K562 (cell line): Measurements from ENCODE around the gene FLCN. TPM values are rescaled to one million over a fixed set of nuclear protein-coding genes. Genes with fewer than 3 reads are reported as not detected.

ENCODE experiments used
- ATAC-seq: fragments of 200-7000 bp; cut with Tn5 transposase; 3 replicates; pipeline ENCODE4 v1.9.1; 2020; ENCODE audit warnings: moderate library complexity
- BruUV-seq: library from RNA; stranded (reverse); fragments of 400-500 nt; replicated peaks from 2 replicates; lab custom pipeline; 2021; lab: Mats Ljungman, UMichigan
- CTCF ChIA-PET: fragments of 300-600 bp; formaldehyde crosslinking; extraction: SDS; loops from one replicate; lab custom pipeline; 2021; ENCODE audit warnings: low intra/inter-chr PET ratio; lab: Yijun Ruan, JAX
- POLR2A ChIA-PET: fragments of 300-600, 350-650 bp; sonication (Branson Sonifier 250); formaldehyde crosslinking; extraction: SDS; loops from one replicate; lab custom pipeline; 2021; ENCODE audit warnings: antibody characterized with exemption, inconsistent platforms; lab: Yijun Ruan, JAX
- DNase-seq, 4 experiments: peaks; one replicate each; pipeline versions ENCODE4 v3.0.0 to v3.0.0-alpha.2; 2011 to 2018; ENCODE audit warnings: low spot score in 3 of 4, mixed read lengths in 3 of 4; ENCODE audit errors: extremely low read depth in 1 of 4
- FAIRE-seq: peaks from 2 replicates; lab custom pipeline; 2011; peaks lifted over from hg19 to GRCh38; lab: Jason Lieb, UNC
- H2AFZ ChIP-seq: 2 replicates; pipeline ENCODE4 v1.6.0; 2011; ENCODE audit warnings: low read depth, low read length, control low read depth, inconsistent platforms
- H3K27ac ChIP-seq: fragments of 200-600 bp; 3 replicates; pipeline ENCODE4 v1.8.0; 2011; ENCODE audit warnings: low read depth, mild to moderate bottlenecking, control low read depth, inconsistent platforms, low read length, moderate library complexity, mixed read lengths; ENCODE audit errors: extremely low read depth
- H3K27me3 ChIP-seq, 2 experiments: fragments of 300-600 bp in 1 of 2; 2 replicates in 1 of 2; 3 replicates in 1 of 2; pipeline versions ENCODE4 v1.6.0 to v1.8.0; 2011; ENCODE audit warnings: inconsistent platforms in 2 of 2, low read length in 2 of 2, mild to moderate bottlenecking in 1 of 2, mixed read lengths in 1 of 2, moderate library complexity in 1 of 2; ENCODE audit not compliant: control insufficient read depth in 2 of 2, insufficient read depth in 2 of 2
- H3K36me3 ChIP-seq: fragments of 300-600 bp; 3 replicates; pipeline ENCODE4 v1.8.0; 2011; ENCODE audit warnings: mild to moderate bottlenecking, low read length, inconsistent platforms; ENCODE audit not compliant: control insufficient read depth, insufficient read depth
- H3K4me1 ChIP-seq, 2 experiments: fragments of 200-600 bp in 1 of 2; replicated peaks in 1 of 2; 2 replicates in 1 of 2; 3 replicates in 1 of 2; pipeline versions ENCODE4 v1.5.1 to v1.8.0; 2011; ENCODE audit warnings: inconsistent platforms in 2 of 2, low read length in 2 of 2, mild to moderate bottlenecking in 1 of 2, mixed read lengths in 1 of 2, moderate library complexity in 1 of 2; ENCODE audit not compliant: control insufficient read depth in 2 of 2, insufficient read depth in 2 of 2
- H3K4me2 ChIP-seq: 2 replicates; pipeline ENCODE4 v1.6.1; 2011; ENCODE audit warnings: low read length, control low read depth, inconsistent platforms, mixed read lengths; ENCODE audit not compliant: insufficient read depth
- H3K4me3 ChIP-seq: fragments of 200-600 bp; sonication (generic), shearing (Covaris generic); 2 replicates; pipeline ENCODE4 v1.5.1; 2016; ENCODE audit warnings: control low read depth, inconsistent platforms
- H3K79me2 ChIP-seq: fragments of 200-600 bp; 3 replicates; pipeline ENCODE4 v1.8.0; 2011; ENCODE audit warnings: low read length, inconsistent platforms; ENCODE audit not compliant: control insufficient read depth, insufficient read depth
- H3K9ac ChIP-seq, 2 experiments: 2 replicates each; pipeline versions ENCODE4 v1.6.0 to v1.6.1; 2011; ENCODE audit warnings: low read depth in 2 of 2, low read length in 2 of 2, control low read depth in 1 of 2, inconsistent platforms in 1 of 2, mild to moderate bottlenecking in 1 of 2, mixed read lengths in 1 of 2; ENCODE audit not compliant: insufficient read depth in 1 of 2
- H3K9me1 ChIP-seq: one replicate; pipeline ENCODE4 v1.6.0; 2011; ENCODE audit warnings: inconsistent platforms, mild to moderate bottlenecking, low read length, moderate library complexity; ENCODE audit not compliant: control insufficient read depth, insufficient read depth
- H3K9me3 ChIP-seq: replicated peaks from 2 replicates; pipeline ENCODE4 v1.5.1; 2011; ENCODE audit warnings: low read depth, low read length, inconsistent platforms; ENCODE audit not compliant: control insufficient read depth, insufficient read depth
- H4K20me1 ChIP-seq: replicated peaks from 2 replicates; pipeline ENCODE4 v1.6.1; 2011; ENCODE audit warnings: low read length, inconsistent platforms, mixed read lengths; ENCODE audit not compliant: control insufficient read depth, insufficient read depth
- POLR2G ChIP-seq: fragments of 200-400 bp; formaldehyde crosslinking; IDR thresholded peaks from 2 replicates; pipeline ENCODE4 v1.6.1; 2017; ENCODE audit warnings: low read depth, mild to moderate bottlenecking, antibody characterized with exemption, low read length, moderate library complexity
- RBM25 ChIP-seq: fragments of 200-400 bp; formaldehyde crosslinking; IDR thresholded peaks from 2 replicates; pipeline ENCODE4 v1.6.1; 2018; ENCODE audit warnings: low read length, low read depth, moderate library complexity; ENCODE audit not compliant: severe bottlenecking
- WGBS: fragments of 100-300 bp; shearing (Covaris generic); methylation state at CpG from one replicate; pipeline ENCODE4 v1.1.6; 2016; ENCODE audit warnings: low coverage, mixed read lengths; ENCODE audit not compliant: insufficient coverage; ENCODE audit errors: missing lambda C conversion rate; 5-methylcytosine and 5-hydroxymethylcytosine counted together
- in situ Hi-C: fragments of 300-500 bp; cut with MboI; formaldehyde crosslinking; loops from 4 replicates; pipeline ENCODE4 v1.15.0; 2018; ENCODE audit warnings: inconsistent platforms, mixed read lengths
- intact Hi-C: fragments of 100-400 bp; cut with micrococcal nuclease; formaldehyde crosslinking; loops from 2 replicates; pipeline ENCODE4 v1.14.2; 2022
- polyA plus RNA-seq, 8 experiments: library from polyadenylated mRNA; depleted of rRNA in 4 of 8; stranded (reverse) in 5 of 8; unstranded in 3 of 8; fragments of >200 nt; fragmentation: Nextera tagmentation in 2 of 8; fragmentation: Illumina TruSeq in 1 of 8; extraction: Ambion mirVana in 2 of 8; extraction: Trizol in 1 of 8; gene quantifications; 2 replicates each; pipeline versions ENCODE4 v1.2.1 to v1.2.3, GENCODE V29; 2011 to 2014; ENCODE audit warnings: inconsistent platforms in 1 of 8, missing spikeins in 1 of 8
- total RNA-seq, 7 experiments: library from RNA; depleted of rRNA in 6 of 7; stranded (reverse); fragments of >200 nt in 6 of 7; fragmentation: Illumina TruSeq in 2 of 7; extraction: Trizol in 2 of 7; gene quantifications; 2 replicates each; pipeline versions ENCODE4 v1.2.1 to v1.2.3, GENCODE V29; 2011 to 2021; ENCODE audit warnings: low replicate concordance in 1 of 7
- TF ChIP-seq, protein P1 (sequence below): fragments of 250-450 bp; sonication (Bioruptor Pico); IDR thresholded peaks from 2 replicates; pipeline ENCODE4 v1.5.0; 2020; ENCODE audit warnings: mild to moderate bottlenecking

The FLCN gene
- total and polyA plus RNA-seq, 9 of the 15 experiments (the other 6 are each of a cell fraction or from before 2014, with no cell fraction given) = 1.6 to 33.5 (median 10.9) TPM

- ChIA-PET CTCF (no interaction called here), POLR2A (interaction anchor here (0.5 to 0.6 kb wide), 2 partner anchors 17 to 388 kb away, joined by 3 to 4 read pairs; no protein-coding TSS in a partner anchor)
- Histone ChIP-seq H3K36me3 (peaks cover 87% of the 10 kb centered on the region), H3K9ac (no peak overlapping the region), H3K27ac (no peak overlapping the region), H3K4me3 (no peak overlapping the region), H4K20me1 (no peaks in the 10 kb centered on the region), H3K27me3 (no peaks in the 10 kb centered on the region), H3K4me1 (peaks cover 0 to 5% of the 10 kb centered on the region in 2 experiments; a peak in 1 of 5 replicates), H3K79me2 (no peaks in the 10 kb centered on the region), H2AFZ (no peak overlapping the region), H3K4me2 (no peak overlapping the region), H3K9me3 (no peaks in the 10 kb centered on the region), H3K9me1 (no peaks in the 10 kb centered on the region)
- DNase-seq (no peak), ATAC-seq (no peak), FAIRE-seq (no peak)
- TF ChIP-seq POLR2G (peak; percentile 27; the same call in 1 of the 2 replicates), RBM25 (peak; percentile 65)
- TF ChIP-seq, protein P1, sequence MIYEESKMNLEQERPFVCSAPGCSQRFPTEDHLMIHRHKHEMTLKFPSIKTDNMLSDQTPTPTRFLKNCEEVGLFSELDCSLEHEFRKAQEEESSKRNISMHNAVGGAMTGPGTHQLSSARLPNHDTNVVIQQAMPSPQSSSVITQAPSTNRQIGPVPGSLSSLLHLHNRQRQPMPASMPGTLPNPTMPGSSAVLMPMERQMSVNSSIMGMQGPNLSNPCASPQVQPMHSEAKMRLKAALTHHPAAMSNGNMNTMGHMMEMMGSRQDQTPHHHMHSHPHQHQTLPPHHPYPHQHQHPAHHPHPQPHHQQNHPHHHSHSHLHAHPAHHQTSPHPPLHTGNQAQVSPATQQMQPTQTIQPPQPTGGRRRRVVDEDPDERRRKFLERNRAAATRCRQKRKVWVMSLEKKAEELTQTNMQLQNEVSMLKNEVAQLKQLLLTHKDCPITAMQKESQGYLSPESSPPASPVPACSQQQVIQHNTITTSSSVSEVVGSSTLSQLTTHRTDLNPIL (CRISPR knock-in tag) = no peak
- intact Hi-C loops (no loop called here), in situ Hi-C loops (no loop called here)
- BruUV-seq = no TSS peak
- 94% methylated on average over 15 of the region's 16 CpGs for WGBS
Measured at GRCh38 chr17:17226451-17227265, 10.3 kb downstream of the FLCN start.
